Upper lobe of left lung (tissue), 4 donors: ENCODE data around the gene UNCX.

Experiments
- EP300 ChIP-seq, 4 donors: sonication (generic); formaldehyde crosslinking; IDR thresholded peaks; one replicate each; pipeline ENCODE4 v1.5.1; 2017; ENCODE audit warnings: antibody characterized with exemption in 4 of 4, control low read depth in 2 of 4
- POLR2A ChIP-seq, 4 donors: fragments of 450-650 bp; IDR thresholded peaks; one replicate each; pipeline ENCODE4 v1.5.1; 2016 to 2017; ENCODE audit warnings: antibody characterized with exemption in 4 of 4, mild to moderate bottlenecking in 2 of 4
- TF ChIP-seq, protein P1 (sequence below), 6 experiments: fragments of 450-650 bp in 4 of 6; fragments of 200-600 bp in 2 of 6; sonication (generic) in 2 of 6; IDR thresholded peaks; one replicate each; pipeline ENCODE4 v1.5.1; 2016 to 2019; ENCODE audit warnings: antibody characterized with exemption in 6 of 6

DNA sequence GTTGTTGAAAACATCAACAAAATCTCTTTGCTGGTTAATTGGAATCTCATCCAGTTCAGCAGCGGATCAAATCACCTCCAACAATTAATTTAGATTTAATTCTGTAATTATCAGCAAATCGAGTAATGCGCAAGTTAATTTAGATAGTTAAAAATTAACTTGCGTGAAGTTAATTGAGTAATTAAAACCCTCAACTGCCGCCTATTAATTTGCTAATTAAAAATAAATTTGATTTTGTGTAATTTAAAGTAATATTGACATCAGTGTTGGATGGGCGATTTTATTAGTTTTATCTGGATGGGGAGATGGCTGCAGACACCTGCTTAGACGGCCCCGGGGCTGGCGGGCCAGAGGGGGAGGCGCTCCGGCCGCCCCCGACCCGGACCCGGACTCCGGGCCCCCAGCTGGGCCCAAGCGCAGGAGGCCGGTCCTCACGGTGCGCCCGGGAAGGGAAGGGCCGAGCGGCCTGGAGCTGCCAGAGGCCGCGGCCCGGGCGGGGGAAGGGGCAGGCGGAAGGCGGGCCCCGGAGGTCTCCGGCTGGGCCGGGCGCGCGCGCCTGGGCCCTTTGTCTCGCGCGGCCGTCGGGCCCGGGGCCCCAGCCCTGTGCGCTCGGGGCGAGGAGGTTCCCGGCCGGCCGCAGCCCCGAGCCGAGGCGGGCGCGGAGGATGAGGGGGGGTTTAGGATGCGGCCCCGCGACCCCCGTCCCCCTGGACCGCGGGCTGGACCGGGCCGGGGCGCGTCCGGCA, 3.3 kb upstream of the UNCX start:
- TF ChIP-seq, protein P1, sequence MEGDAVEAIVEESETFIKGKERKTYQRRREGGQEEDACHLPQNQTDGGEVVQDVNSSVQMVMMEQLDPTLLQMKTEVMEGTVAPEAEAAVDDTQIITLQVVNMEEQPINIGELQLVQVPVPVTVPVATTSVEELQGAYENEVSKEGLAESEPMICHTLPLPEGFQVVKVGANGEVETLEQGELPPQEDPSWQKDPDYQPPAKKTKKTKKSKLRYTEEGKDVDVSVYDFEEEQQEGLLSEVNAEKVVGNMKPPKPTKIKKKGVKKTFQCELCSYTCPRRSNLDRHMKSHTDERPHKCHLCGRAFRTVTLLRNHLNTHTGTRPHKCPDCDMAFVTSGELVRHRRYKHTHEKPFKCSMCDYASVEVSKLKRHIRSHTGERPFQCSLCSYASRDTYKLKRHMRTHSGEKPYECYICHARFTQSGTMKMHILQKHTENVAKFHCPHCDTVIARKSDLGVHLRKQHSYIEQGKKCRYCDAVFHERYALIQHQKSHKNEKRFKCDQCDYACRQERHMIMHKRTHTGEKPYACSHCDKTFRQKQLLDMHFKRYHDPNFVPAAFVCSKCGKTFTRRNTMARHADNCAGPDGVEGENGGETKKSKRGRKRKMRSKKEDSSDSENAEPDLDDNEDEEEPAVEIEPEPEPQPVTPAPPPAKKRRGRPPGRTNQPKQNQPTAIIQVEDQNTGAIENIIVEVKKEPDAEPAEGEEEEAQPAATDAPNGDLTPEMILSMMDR (IDR thresholded peaks at IDR 0.05) = no peak
- TF ChIP-seq POLR2A (IDR thresholded peaks at IDR 0.05) = no peak
- TF ChIP-seq EP300 (IDR thresholded peaks at IDR 0.05) = no peak
